ENCODE measurements around the gene FGF11.

DNA sequence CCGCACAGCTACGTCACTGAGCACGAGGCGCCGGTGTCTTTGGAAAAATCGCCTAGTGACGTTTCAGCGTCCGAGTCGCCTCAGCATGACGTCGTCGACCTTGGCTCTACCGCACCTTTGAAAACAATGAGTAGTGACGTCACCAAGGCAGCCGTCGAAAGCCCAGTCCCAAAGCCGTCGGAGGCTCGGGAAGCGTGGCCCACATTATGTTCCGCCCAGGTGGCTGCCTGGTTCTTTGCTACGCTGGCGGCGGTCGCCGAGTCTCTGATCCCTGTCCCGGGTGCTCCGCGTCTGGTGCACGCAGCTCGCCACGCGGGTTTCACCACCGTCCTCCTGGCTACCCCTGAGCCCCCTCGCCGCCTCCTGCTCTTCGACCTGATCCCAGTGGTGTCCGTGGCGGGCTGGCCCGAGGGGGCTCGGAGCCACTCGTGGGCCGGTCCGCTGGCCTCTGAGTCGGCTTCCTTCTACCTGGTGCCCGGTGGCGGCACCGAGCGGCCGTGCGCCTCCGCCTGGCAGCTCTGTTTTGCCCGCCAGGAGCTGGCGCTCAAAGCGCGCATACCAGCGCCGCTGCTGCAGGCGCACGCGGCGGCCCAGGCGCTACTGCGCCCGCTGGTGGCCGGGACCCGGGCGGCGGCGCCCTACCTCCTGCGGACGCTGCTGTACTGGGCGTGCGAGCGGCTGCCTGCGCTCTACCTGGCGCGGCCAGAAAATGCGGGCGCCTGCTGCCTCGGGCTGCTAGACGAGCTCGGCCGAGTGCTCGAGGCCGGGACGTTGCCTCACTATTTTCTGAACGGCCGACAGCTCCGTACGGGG, 2.5 kb upstream of the FGF11 start:
- TF ChIP-seq RFX5 (IDR thresholded peaks at IDR 0.05; ENCODE audit: low read length) = no peak
- TF ChIP-seq, protein P1, sequence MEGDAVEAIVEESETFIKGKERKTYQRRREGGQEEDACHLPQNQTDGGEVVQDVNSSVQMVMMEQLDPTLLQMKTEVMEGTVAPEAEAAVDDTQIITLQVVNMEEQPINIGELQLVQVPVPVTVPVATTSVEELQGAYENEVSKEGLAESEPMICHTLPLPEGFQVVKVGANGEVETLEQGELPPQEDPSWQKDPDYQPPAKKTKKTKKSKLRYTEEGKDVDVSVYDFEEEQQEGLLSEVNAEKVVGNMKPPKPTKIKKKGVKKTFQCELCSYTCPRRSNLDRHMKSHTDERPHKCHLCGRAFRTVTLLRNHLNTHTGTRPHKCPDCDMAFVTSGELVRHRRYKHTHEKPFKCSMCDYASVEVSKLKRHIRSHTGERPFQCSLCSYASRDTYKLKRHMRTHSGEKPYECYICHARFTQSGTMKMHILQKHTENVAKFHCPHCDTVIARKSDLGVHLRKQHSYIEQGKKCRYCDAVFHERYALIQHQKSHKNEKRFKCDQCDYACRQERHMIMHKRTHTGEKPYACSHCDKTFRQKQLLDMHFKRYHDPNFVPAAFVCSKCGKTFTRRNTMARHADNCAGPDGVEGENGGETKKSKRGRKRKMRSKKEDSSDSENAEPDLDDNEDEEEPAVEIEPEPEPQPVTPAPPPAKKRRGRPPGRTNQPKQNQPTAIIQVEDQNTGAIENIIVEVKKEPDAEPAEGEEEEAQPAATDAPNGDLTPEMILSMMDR (IDR thresholded peaks at IDR 0.05) = peak; percentile 51
- TF ChIP-seq POLR2AphosphoS5 (IDR thresholded peaks at IDR 0.05; ENCODE audit: low read depth, low read length) = no peak
- TF ChIP-seq RXRA (IDR thresholded peaks at IDR 0.05; ENCODE audit: borderline replicate concordance, low read depth) = no peak
- TF ChIP-seq JUND (IDR thresholded peaks at IDR 0.05) = no peak
- TF ChIP-seq, protein P2, sequence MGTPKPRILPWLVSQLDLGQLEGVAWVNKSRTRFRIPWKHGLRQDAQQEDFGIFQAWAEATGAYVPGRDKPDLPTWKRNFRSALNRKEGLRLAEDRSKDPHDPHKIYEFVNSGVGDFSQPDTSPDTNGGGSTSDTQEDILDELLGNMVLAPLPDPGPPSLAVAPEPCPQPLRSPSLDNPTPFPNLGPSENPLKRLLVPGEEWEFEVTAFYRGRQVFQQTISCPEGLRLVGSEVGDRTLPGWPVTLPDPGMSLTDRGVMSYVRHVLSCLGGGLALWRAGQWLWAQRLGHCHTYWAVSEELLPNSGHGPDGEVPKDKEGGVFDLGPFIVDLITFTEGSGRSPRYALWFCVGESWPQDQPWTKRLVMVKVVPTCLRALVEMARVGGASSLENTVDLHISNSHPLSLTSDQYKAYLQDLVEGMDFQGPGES (IDR thresholded peaks at IDR 0.05; ENCODE audit: low read depth, low read length) = no peak
- TF ChIP-seq, protein P3, sequence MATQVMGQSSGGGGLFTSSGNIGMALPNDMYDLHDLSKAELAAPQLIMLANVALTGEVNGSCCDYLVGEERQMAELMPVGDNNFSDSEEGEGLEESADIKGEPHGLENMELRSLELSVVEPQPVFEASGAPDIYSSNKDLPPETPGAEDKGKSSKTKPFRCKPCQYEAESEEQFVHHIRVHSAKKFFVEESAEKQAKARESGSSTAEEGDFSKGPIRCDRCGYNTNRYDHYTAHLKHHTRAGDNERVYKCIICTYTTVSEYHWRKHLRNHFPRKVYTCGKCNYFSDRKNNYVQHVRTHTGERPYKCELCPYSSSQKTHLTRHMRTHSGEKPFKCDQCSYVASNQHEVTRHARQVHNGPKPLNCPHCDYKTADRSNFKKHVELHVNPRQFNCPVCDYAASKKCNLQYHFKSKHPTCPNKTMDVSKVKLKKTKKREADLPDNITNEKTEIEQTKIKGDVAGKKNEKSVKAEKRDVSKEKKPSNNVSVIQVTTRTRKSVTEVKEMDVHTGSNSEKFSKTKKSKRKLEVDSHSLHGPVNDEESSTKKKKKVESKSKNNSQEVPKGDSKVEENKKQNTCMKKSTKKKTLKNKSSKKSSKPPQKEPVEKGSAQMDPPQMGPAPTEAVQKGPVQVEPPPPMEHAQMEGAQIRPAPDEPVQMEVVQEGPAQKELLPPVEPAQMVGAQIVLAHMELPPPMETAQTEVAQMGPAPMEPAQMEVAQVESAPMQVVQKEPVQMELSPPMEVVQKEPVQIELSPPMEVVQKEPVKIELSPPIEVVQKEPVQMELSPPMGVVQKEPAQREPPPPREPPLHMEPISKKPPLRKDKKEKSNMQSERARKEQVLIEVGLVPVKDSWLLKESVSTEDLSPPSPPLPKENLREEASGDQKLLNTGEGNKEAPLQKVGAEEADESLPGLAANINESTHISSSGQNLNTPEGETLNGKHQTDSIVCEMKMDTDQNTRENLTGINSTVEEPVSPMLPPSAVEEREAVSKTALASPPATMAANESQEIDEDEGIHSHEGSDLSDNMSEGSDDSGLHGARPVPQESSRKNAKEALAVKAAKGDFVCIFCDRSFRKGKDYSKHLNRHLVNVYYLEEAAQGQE (IDR thresholded peaks at IDR 0.05; ENCODE audit: low read depth, low read length) = no peak
- TF ChIP-seq TCF12 (IDR thresholded peaks at IDR 0.05) = no peak
- TF ChIP-seq SMC3 (IDR thresholded peaks at IDR 0.05; ENCODE audit: low read depth, low read length) = peak; percentile 53; the same call in 1 of the 2 replicates
- TF ChIP-seq MXI1 (IDR thresholded peaks at IDR 0.05; ENCODE audit: low read depth, low read length) = peak; percentile 54
- TF ChIP-seq FOXM1 (IDR thresholded peaks at IDR 0.05; ENCODE audit: low read depth) = no peak
- TF ChIP-seq, protein P4, sequence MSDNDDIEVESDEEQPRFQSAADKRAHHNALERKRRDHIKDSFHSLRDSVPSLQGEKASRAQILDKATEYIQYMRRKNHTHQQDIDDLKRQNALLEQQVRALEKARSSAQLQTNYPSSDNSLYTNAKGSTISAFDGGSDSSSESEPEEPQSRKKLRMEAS (IDR thresholded peaks at IDR 0.05; ENCODE audit: low read depth) = peak; percentile 34; the same call in 1 of the 2 replicates
- TF ChIP-seq EZH2phosphoT487 (IDR thresholded peaks at IDR 0.05; ENCODE audit: borderline replicate concordance, low read depth) = no peak

All from SK-N-SH (cell line).